HG03097 (cell line): Measurements from ENCODE around the gene CCT4.
"Not testable (repeated sequence)": the region's sequence is repeated elsewhere in the genome, so short reads cannot be mapped to it uniquely, and the experiment has no call there.

Experiments used
- ATAC-seq: cut with Tn5 transposase; IDR thresholded peaks from one replicate; pipeline ENCODE4 v1.9.1; 2021; ENCODE audit not compliant: unreplicated experiment, low FRiP score

Gene CCT4, protein sequence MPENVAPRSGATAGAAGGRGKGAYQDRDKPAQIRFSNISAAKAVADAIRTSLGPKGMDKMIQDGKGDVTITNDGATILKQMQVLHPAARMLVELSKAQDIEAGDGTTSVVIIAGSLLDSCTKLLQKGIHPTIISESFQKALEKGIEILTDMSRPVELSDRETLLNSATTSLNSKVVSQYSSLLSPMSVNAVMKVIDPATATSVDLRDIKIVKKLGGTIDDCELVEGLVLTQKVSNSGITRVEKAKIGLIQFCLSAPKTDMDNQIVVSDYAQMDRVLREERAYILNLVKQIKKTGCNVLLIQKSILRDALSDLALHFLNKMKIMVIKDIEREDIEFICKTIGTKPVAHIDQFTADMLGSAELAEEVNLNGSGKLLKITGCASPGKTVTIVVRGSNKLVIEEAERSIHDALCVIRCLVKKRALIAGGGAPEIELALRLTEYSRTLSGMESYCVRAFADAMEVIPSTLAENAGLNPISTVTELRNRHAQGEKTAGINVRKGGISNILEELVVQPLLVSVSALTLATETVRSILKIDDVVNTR

DNA sequence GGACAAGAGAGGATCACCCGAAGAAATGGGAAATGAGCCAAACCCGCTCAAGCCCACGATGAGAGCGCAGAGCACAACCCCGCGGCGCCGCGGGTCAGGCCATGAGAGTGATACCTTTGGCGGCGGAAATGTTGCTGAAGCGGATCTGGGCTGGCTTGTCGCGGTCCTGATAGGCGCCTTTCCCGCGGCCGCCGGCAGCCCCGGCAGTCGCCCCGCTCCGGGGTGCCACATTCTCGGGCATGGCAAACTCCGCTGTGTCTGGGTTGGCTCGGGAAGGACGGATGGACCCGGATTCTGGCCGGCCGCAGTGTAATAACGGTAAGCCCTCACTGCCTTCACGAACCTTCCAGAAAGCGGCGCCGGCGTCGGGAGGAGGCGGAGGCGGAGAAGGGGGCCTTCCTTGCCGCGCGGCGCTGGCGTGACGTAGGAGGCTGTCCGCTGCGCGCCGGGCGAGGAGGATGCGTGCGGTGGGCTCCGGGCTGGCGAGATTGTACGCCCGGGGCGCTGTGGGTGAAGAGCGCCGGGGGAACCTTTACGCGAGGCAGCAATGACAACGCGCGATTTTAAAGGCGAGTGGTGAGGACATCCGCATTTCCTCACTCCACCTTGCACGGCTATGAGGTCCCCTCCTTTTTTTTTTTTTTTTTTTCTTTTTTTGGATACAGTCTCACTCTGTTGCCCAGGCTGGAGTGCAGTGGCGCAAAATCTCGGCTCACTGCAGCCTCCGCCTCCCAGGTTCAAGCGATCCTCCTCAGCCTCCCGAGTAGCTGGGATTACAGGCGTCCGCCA is at the start of gene CCT4:
TSS of gene CCT4 (minus strand) at position 390 of the 789 bp plus-strand sequence. CDS start at position 241, 149 bp downstream.
- peak; percentile 81 for ATAC-seq

DNA sequence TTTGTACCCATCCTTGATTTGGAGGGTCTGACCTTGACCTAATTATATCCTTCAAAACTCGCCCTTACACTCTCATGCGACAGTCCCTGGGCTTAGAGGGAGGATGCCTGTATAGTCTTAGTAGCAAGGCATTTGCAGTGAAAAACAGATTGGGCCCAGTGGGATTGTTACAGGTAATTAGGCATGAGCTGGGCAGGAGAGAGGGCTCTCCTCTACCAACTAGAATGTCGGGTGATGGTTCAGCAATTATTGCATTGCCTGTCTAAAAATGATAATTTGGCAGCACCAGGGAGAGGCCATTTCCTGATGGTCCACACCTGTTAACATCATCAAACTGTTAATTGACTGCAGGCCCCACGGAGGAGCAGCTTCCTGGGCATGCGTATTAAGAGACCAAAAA is 49.4 kb upstream of the CCT4 start:
- no peak for ATAC-seq

DNA sequence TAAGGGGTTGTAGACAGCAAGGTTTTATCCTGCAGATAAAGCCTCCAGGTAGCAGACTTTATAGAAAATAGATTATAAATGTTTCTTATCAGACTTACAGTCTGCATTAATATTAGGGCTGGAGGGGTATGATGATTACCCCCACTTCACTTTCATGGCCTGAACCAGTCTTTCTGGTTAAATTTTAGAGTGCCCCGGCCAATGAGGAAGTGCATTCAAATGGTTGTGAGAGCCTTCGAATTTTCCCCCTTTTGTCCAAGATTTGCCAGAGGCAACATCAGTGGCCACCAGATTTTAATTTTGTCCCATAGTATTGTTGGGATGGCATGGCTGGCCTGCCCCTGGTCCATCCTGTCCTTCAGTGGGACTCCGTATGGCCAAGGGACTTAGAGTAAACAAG is 48.6 kb upstream of the CCT4 start:
- no peak for ATAC-seq

DNA sequence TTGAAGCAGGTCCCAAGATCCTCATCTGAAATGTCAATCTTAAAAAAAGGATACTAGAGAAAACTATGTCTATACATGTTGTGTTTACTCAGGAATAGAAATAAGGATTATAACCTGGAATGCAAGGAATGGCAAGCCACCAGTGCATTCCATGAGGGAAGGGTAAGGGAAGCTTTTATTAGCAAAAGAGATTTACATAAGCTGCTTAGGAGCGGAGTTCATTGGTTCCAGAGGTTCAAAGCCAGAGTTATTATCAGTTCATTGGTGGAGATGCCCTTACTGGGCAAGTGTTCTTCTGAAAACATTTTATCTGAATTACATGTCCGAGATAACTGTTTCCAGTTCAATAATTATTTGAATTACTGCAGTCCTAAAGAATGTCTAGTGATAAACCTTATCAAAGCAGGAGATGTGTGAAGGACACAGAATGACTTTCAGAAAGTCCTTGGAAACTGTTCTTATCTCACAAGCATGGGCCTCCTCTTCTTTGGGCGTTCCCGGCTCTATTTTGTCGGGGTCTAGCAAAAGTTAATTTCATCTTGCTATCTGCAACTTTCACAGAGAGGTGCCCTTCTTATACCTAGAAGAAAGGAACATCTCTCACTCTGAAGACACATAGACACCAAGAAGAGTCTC is 40.5 kb upstream of the CCT4 start:
- ATAC-seq: no peak

DNA sequence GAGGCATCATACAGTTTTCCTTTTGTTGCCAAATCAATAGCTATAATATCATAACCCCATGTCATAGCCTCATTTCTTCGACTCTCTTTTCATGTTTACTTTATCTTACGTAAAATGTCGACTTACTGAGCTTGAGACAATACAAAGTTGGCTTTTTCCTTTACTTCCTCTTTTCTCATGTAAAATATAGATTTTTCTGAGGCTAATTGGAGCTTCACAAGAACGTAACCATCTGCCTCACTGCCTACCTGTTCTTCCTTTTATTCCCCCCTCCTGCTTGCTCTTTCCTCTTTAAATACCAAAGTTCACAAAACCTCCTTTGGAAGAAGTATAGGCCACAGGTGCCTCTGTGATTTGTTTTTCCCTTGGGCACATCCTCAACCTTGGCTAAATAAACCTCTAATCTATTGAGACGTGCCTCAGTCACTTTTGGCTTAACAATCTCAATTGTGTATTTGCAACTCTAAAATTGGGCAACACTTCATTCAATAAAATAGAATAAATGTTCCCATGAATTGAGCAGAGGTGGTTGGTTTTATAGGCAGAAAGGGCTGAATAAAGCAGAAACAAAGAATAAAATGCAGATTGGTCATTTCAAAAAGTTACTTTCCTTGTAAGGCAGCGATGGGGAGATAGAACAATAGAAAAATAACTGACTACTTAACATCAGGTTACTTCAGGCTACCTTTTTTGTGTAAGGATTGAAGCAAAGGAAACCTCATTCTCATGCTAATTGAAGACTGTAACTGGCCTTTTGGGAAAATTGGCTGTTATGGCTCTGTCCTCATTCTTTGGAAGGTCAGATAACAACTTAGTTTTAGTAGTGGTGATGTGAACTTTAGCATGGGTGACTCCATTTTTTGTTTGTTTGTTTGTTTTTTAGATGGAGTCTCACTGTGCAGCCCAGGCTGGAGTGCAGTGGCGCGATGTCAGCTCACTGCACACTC is 38.3 kb upstream of the CCT4 start:
- no peak for ATAC-seq

DNA sequence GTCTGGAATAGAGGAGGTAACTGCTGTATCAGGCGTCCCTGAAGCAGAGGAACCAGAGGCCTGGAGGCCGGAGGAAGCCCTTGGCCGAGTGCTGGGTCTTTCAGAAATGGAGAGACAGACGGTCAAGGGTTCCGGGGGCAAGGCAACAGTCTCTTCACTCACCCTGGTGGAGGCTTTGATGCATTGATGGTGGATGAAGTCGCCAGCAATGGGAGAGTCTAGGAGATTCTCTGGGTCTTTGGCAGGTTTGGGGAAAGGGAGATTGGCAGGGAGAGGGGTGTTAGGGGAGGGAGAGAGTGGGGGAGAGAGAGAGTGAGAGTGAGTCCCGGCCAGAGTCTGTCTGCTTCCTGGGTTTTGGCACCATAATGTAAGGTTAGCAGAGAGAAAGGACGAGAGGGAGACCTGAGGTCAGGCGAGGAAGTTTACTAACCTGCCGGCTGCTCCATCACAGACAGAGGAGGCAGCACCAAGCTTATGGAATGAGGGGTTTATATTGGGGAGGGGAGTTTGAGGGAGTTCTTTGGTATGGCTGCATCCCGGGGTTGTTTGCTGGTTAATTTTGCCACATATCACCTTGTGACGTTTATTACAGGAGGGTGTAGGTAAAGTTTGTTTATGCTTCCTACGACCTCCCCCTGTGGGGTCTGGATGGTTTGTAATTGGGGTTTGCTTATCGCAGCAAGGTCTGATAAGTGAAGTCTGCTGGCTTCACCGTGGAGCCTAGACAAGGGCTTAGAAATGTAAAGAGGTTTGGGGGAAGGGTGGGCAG is 36.6 kb upstream of the CCT4 start:
- ATAC-seq: no peak

DNA sequence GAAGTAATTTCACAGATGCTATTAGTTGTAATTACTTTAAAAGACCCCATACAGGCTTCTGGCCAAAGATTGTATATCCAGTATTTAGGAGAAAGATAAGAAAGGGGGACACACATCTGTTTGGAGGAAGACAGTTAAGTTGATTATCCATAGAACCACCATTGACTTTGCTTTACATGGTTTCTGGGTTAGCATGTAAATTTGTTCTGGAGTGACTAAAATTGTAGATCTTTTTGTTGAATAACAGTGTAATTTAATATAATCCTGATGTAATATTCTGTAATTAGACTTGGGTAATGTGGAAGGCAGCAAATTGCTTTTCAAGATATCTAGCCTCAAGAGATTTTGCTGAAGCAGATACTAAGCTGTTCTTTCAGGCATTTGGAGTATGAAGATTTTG is 34.3 kb upstream of the CCT4 start:
- no peak for ATAC-seq

DNA sequence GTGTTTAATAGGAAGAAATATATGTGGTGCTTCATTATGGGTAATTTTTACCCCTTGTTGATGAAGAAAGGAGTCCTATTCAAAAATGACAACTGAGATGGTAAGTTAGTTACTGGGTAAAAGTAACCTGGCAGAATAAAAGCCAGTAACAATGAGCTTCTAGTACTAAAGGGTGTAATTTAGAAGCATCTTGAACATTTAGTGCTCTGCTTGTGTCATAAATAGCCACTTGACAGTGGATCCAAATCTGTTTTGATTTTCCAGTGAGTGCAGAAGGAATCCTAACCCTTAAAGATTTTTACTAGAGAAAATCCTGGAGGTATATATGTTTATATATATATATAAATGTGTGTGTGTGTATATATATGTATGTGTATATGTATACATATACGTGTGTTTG is 32.1 kb upstream of the CCT4 start:
- no peak for ATAC-seq

DNA sequence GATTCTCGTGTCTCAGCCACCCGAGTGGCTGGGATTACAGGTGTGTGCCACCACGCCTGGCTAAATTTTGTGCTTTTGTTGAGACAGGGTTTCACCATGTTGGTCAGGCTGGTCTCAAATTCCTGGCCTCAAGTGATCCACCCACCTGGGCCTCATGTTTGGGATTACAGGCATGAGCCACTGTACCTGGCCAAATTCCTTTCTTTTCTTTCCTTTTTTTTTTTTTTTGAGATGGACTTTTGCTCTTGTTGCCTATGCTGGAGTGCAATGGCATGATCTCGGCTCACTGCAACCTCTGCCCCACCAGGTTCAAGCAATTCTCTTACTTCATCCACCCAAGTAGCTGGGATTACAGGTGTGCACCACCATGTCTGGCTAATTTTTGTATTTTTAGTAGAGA is 26.3 kb upstream of the CCT4 start:
- ATAC-seq: not testable (repeated sequence)

DNA sequence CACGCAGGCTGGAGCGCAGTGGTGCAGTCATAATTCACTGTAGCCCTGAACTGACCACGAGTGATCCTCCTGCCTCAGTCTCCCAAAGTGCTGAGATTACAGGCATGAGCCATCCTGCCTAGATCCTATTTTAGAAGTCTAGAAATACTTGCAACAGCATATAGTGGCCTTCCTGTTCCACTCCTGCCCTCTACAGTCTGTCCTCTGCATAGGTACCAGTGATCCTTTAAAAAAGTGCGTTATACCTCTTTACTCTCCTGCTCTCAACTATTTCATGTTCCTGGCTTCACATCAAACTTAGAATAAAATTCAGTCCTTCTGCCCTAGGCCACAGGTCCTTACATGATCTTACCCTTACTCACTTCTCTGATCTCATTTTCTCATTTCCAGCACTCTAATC is 23.1 kb upstream of the CCT4 start:
- ATAC-seq: no peak

DNA sequence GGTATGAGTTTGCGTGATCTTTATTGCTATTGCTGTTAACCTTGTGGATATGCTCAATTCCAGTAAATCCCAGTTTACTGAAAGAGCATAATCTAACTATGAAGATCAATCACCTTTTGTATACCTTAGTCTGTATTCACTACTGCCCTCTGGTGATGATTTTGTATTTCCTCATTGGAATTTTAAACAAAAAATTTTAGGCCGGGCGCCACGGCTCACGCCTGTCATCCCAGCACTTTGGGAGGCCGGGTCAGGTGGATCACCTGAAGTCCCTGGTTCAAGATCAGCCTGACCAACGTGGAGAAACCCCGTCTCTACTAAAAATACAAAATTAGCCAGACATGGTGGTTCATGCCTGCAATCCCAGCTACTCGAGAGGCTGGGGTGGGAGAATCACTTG is 22.1 kb upstream of the CCT4 start:
- ATAC-seq: no peak

DNA sequence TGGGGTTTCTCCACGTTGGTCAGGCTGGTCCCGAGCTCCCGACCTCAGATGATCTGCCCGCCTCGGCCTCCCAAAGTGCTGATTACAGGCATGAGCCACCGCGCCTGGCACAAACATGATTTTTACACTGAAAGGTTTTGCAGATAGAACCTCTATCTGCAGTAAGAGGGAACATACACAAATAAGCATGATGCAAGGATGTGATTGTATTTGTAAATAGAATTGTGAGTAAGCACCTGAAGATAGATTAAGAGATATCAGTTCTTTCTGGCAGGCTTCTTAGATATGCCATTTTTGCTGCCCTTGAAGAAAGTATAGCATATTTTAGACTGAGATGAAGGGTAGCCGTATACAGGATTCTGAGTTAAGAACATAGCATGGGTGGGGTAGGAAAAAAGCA is 20.7 kb upstream of the CCT4 start:
- ATAC-seq: no peak

DNA sequence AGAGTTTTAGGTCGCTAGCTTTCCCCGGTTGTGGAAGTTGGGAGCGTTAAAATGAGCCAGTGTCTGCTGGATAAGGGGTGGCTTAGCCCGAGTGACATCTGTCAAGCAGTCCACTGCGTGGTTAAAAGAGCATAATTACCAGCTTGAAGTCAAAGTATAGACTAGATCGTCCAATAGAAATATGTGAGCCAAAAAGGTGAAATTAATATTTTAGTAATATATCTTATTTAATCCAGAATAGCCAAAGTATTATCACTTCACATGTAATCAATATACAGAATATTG is 17.7 kb upstream of the CCT4 start:
- no peak for ATAC-seq

DNA sequence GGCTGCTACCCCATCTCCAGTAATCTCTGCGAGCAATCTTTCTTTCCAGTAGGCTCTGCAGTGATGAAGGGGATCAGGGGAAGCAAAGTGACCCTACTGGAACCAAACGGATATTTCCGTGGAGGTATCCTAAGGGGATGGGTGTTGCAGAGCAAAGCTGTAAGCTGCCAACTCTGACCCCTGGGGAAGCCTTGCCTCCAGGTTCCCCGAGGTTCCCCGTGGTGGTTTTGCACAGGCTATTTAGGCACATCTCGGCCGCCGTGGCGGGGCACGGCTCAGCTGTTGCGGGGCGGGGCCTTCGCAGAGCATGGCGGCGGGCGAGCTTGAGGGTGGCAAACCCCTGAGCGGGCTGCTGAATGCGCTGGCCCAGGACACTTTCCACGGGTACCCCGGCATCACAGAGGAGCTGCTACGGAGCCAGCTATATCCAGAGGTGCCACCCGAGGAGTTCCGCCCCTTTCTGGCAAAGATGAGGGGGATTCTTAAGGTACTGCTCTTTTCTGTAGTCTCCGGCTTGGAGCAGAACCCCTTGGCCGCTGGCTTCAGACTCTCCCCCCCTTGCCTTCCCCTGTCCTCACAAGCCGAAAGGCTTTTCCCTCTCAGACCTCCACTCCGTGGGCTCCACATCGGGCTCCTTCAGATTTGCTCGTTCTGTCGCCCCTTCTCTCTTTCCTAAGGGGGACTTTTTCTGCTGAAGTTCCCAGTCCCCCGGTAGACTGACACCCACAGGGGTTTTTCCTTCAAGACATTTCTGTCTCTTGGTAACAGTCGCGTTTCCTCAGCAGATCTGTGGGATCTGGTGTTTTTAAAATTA is 17.1 kb upstream of the CCT4 start, which contains the start of gene COMMD1:
TSS of gene COMMD1 (plus strand) at position 303 of the 814 bp plus-strand sequence. CDS start at position 308, 5 bp downstream.
- ATAC-seq: peak; percentile 92

DNA sequence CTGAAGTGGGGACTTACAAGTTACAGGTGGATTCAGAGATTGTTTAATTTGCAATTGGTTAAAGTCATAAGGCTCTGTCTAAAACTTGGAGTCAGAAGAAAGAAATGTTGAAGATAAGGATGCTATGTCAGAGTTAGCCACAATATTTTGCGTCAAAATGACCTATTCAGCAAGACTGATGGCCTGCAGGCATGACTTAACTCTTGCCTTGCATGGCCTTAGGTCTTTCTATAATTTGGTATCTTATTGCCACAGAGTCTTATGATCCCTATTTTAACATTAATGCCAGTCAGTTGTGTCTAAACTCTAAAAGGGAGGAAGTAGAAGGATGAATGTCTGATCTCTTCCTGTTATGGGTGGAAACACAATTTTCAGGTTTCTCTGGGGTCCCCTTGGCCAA is 11.8 kb upstream of the CCT4 start:
- ATAC-seq: no peak

DNA sequence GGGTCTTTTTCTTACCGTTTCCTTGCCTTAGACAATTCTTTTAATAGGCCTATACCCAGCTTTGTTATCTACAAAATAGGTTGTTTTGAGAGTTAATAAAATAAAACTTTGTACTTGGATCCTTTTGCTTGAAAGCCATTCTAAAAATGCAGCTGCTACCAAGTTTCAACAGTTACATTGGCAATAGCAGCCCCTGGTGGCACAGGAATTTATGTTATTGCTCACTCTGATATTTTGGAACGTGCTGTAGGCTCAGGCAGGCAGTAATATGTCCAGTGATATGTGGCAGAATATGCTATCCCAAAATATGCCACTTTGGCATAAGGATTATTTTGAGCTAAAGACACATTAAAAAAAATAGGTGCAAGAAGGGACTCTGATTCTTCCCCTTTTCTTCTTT is 10.4 kb upstream of the CCT4 start:
- ATAC-seq: no peak

DNA sequence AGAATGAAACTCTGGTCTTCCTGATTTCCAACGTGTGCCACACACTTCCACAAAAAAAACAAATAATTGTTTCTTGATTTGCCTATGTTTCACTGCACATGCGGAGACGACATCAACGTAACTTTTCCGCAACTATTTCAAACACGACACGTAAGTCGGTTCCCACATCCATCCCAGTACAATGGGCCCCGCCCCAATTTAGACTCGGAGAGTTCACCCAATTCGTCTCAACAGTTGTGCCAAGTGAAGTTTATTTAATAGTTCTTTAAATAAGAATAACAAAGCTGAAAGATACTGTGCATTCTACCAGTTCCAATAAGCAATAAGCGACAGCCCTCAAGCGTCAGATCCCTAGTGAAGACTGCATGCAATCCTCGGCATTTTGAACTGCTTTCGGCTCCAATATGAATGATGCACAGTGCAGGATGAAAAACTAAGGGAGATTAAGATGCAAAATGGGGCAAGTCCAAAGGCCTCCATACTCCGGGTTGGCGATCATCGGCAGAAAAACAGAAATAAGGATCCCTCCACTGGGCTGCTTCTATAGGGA is 664 bp downstream of the CCT4 start:
- no peak for ATAC-seq

DNA sequence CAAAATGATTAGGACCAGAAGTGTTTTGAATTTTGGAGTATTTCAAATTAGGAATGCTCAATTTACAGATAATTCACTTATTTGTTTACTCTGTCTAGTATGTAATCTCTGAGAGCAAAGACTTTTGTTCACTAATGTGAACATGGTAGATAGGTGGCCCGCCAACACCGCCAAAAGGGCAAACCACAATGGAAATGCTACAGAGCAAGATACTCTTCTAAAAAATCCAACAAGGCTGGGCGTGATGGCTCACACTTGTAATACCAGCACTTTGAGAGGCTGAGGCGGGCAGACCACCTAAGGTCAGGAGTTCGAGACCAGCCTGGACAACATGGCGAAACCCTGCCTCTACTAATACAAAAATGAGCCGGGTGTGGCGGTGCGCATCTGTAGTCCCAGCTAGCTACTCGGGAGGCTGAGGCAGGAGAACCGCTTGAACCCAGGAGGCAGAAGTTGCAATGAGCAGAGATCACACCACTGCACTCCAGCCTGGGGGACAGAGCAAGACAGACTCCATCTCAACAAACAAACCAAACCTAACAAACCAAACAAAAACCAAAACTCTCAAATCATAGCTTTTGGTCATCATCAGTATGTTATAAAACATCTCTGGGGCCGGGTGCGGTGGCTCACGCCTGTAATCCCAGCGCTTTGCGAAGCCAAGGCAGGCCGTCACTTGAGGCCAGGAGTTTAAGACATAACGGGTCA is 2.4 kb downstream of the CCT4 start:
- no peak for ATAC-seq
